Measurements from ENCODE around the gene LRRFIP1. TPM values are rescaled to one million over a fixed set of nuclear protein-coding genes. Genes with fewer than 3 reads are reported as not detected.
"Not testable (repeated sequence)": the region's sequence is repeated elsewhere in the genome, so short reads cannot be mapped to it uniquely, and the experiment has no call there.

LRRFIP1 gene
- total and polyA plus RNA-seq, 8 donors, result 18.4 to 55.0 (median 31.7) TPM

DNA sequence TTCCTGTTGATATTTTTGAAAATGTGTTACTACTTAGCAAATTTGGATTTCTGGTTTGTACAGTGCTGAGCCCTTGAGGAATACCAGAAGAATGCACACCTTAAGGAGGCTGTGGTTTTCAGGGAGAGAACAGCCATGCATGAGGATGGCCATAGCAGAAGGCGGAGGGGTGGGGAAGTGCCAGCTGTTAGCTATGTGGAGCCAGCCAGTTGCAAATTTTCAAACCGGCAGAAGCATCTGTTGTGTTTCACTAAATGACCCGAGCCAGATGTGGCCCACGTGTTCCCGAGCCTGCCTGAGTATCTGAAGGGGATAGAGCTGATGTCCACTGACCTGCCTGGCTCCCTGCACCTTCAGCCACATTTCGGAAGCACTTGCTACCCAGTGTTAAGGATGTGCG lies 154.8 kb downstream of the LRRFIP1 start:
- TF ChIP-seq, protein P1, sequence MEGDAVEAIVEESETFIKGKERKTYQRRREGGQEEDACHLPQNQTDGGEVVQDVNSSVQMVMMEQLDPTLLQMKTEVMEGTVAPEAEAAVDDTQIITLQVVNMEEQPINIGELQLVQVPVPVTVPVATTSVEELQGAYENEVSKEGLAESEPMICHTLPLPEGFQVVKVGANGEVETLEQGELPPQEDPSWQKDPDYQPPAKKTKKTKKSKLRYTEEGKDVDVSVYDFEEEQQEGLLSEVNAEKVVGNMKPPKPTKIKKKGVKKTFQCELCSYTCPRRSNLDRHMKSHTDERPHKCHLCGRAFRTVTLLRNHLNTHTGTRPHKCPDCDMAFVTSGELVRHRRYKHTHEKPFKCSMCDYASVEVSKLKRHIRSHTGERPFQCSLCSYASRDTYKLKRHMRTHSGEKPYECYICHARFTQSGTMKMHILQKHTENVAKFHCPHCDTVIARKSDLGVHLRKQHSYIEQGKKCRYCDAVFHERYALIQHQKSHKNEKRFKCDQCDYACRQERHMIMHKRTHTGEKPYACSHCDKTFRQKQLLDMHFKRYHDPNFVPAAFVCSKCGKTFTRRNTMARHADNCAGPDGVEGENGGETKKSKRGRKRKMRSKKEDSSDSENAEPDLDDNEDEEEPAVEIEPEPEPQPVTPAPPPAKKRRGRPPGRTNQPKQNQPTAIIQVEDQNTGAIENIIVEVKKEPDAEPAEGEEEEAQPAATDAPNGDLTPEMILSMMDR (IDR thresholded peaks at IDR 0.05), result no peak
- FAIRE-seq, result no peak
- 85 to 91% methylated on average over 7 of the region's 7 CpGs for WGBS, 2 donors
- H3K27ac ChIP-seq, result no peak overlapping the region
- H3K27me3 ChIP-seq, result no peaks in the 10 kb centered on the region
- H3K9me3 ChIP-seq, result no peaks in the 10 kb centered on the region
- ATAC-seq, result no peak
- no peaks in the 10 kb centered on the region for H3K4me1 ChIP-seq
- intact Hi-C loops (cut with DNase I), result no loop called here
- no peak for DNase-seq
- H3K4me3 ChIP-seq, result no peak overlapping the region
- H3K36me3 ChIP-seq, result peaks cover 0 to 23% (median 4%) of the 10 kb centered on the region in 3 donors

DNA sequence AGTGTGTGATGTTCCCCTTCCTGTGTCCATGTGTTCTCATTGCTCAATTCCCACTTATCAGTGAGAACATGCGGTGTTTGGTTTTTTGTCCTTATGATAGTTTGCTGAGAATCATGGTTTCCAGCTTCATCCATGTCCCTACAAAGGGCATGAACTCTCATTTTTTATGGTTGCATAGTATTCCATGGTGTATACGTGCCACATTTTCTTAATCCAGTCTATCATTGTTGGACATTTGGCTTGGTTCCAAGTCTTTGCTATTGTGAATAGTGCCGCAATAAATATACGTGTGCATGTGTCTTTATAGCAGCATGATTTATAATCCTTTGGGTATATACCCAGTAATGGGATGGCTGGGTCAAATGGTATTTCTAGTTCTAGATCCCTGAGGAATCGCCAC lies 156.3 kb downstream of the LRRFIP1 start:
- FAIRE-seq; H3K4me3 ChIP-seq; H3K9me3 ChIP-seq; H3K27me3 ChIP-seq; H3K4me1 ChIP-seq; H3K27ac ChIP-seq; ATAC-seq; intact Hi-C loops (cut with DNase I); DNase-seq: not testable (repeated sequence)
- 96 to 97% methylated on average over 2 of the region's 5 CpGs for WGBS, 2 donors
- H3K36me3 ChIP-seq, result peaks cover 0 to 23% (median 4%) of the 10 kb centered on the region in 3 donors

DNA sequence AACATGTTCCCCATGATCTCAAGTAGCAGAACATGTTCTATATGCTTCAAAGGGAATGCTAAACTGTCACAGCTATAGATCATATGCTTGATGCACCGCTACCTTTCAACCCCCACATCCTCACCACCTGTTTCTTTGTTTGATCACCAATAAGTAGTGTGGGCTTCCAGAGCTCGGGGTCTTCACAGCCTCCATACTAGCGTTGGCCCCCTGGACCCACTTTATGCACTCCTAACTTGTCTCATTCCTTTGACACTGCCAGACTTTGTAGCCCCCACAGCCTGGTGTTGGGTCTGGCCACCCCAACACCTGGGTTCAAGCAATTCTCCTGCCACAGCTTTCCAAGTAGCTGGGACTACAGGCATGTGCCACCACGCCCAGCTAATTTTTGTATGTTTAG lies 159.5 kb downstream of the LRRFIP1 start:
- Histone ChIP-seq H3K27ac (no peak overlapping the region), H3K27me3 (no peaks in the 10 kb centered on the region), H3K4me1 (no peaks in the 10 kb centered on the region), H3K36me3 (no peaks in the 10 kb centered on the region), H3K4me3 (no peak overlapping the region), H3K9me3 (no peaks in the 10 kb centered on the region)
- WGBS, 2 donors, result 97 to 99% methylated on average over 4 of the region's 4 CpGs
- no peak for DNase-seq
- ATAC-seq, result no peak
- intact Hi-C loops (cut with DNase I), result no loop called here
- no peak for FAIRE-seq
- TF ChIP-seq, protein P1 (IDR thresholded peaks at IDR 0.05), result no peak

DNA sequence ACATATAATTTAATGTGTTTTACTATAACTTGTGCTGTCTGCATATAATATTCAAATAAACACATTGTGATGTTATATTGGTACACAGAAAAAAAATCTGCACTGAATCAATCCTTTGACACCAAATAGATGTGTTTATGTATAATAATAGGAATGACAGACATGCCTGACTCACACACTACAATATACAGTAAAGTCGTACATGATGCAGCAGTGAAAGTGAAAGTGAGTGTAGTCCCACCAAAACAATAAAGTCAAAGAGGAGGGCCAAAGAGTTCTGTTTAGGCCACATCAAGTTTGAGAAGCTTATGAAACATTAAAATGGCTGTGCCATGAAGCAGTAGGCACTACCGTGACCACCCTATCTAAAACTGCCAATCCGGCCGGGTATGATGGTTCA lies 163.0 kb downstream of the LRRFIP1 start:
- Histone ChIP-seq H3K9me3 (no peaks in the 10 kb centered on the region), H3K36me3 (no peaks in the 10 kb centered on the region), H3K4me1 (no peaks in the 10 kb centered on the region), H3K4me3 (no peak overlapping the region), H3K27me3 (no peaks in the 10 kb centered on the region), H3K27ac (no peak overlapping the region)
- FAIRE-seq (no peak), DNase-seq (no peak), ATAC-seq (no peak)
- intact Hi-C loops (cut with DNase I), result no loop called here
- TF ChIP-seq, protein P1 (IDR thresholded peaks at IDR 0.05), result no peak
- 92 to 95% methylated on average over 4 of the region's 4 CpGs for WGBS, 2 donors

DNA sequence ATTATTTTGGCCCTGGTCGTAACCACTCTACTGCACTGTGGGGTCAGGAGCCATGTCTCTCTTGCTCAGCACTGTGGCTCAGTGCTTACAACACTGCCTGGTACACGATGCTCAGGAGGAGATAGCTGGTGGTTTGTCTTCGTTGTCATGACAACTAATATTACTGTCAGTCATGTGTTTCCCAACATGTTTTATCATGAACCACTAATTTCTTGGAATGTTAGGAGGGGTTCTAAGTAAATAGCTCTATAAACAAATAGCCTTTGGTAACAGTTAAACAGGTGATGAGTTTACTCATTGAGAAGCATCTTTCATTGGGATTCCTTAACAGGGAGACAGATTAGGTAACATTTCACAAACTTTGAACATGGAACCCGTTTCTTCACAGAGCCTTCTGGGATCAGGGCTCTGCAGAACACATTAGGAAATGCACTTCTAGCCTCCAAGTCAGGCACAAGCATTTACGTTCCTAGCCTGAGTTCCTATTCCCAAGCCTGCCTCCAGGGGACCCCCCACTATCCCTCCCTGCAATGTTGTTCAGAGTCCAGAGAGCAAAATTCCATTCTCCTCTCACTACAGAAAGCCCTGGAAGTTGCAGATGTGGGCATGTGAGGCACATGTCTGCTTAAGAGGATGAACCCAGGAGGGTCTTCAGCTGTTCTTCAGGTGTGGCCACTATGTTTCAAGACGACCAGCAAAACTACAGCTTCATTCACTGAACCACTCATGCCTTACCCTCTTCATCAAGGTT lies 164.8 kb downstream of the LRRFIP1 start:
- H3K27me3 ChIP-seq, result no peaks in the 10 kb centered on the region
- no peak overlapping the region for H3K4me3 ChIP-seq
- TF ChIP-seq, protein P1 (IDR thresholded peaks at IDR 0.05), result no peak
- intact Hi-C loops (cut with DNase I), result no loop called here
- no peak overlapping the region for H3K27ac ChIP-seq
- H3K9me3 ChIP-seq, result no peaks in the 10 kb centered on the region
- WGBS, 2 donors, result 71 to 75% methylated on average over 6 of the region's 6 CpGs
- H3K4me1 ChIP-seq, result no peaks in the 10 kb centered on the region
- no peak for FAIRE-seq
- no peaks in the 10 kb centered on the region for H3K36me3 ChIP-seq
- ATAC-seq, result no peak
- no peak for DNase-seq

All from pancreas (tissue), 10 donors.